Measurements from ENCODE around the gene FAM200B.

- TF ChIP-seq, protein P1, sequence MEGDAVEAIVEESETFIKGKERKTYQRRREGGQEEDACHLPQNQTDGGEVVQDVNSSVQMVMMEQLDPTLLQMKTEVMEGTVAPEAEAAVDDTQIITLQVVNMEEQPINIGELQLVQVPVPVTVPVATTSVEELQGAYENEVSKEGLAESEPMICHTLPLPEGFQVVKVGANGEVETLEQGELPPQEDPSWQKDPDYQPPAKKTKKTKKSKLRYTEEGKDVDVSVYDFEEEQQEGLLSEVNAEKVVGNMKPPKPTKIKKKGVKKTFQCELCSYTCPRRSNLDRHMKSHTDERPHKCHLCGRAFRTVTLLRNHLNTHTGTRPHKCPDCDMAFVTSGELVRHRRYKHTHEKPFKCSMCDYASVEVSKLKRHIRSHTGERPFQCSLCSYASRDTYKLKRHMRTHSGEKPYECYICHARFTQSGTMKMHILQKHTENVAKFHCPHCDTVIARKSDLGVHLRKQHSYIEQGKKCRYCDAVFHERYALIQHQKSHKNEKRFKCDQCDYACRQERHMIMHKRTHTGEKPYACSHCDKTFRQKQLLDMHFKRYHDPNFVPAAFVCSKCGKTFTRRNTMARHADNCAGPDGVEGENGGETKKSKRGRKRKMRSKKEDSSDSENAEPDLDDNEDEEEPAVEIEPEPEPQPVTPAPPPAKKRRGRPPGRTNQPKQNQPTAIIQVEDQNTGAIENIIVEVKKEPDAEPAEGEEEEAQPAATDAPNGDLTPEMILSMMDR (IDR thresholded peaks at IDR 0.05) = peak in 3 of 4 experiments; percentile 36 to 59 (median 47)
- peak; percentile 79 to 81 for TF ChIP-seq POLR2A (IDR thresholded peaks at IDR 0.05)
Measured at GRCh38 chr4:15681372-15682241, at the start of gene FAM200B.
